Iris pigment epithelial cell (primary cell): Measurements from ENCODE around the gene GALNS.
A peak's percentile ranks its signal among the peaks of the same experiment; 100 is the strongest.
"Not testable (repeated sequence)": the region's sequence is repeated elsewhere in the genome, so short reads cannot be mapped to it uniquely, and the experiment has no call there.

Experiments used
- DNase-seq: peaks from one replicate; pipeline ENCODE4 v3.0.0-alpha.2; 2011; ENCODE audit warnings: low read depth

Gene GALNS

DNA sequence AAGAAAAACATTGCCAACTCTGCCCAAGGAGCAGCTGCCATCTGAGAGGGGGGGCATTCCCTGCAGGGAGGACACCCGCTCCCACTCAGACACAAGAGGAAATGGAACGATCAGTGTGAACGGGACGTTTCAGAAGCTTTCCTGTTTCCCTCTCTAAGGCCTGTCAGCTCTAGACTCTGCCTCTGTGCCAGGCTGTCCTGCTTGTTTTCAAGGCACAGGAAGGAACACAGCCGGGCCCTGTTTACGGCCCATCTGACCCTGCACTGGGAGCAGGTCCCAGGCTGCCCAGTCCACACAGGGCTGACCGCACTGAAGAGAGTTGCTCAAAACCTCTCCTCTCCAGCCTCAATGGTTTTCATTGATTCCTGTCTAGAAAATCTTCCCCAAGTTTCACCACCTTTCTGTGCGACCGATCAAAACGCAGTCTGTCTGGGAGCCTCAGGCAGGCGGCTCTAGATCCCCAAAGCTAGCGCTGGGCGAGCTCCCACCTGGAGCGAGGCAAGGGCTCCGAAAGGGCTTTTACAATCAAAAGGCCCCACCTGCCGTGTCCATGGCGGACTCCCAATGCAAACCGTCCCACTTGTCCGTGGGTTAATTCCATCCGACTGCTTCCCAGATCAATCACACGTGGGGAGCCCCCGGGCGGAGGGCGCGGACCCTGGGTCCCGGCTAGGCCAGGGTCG lies 73.2 kb downstream of the GALNS start:
- peak; percentile 38 for DNase-seq

DNA sequence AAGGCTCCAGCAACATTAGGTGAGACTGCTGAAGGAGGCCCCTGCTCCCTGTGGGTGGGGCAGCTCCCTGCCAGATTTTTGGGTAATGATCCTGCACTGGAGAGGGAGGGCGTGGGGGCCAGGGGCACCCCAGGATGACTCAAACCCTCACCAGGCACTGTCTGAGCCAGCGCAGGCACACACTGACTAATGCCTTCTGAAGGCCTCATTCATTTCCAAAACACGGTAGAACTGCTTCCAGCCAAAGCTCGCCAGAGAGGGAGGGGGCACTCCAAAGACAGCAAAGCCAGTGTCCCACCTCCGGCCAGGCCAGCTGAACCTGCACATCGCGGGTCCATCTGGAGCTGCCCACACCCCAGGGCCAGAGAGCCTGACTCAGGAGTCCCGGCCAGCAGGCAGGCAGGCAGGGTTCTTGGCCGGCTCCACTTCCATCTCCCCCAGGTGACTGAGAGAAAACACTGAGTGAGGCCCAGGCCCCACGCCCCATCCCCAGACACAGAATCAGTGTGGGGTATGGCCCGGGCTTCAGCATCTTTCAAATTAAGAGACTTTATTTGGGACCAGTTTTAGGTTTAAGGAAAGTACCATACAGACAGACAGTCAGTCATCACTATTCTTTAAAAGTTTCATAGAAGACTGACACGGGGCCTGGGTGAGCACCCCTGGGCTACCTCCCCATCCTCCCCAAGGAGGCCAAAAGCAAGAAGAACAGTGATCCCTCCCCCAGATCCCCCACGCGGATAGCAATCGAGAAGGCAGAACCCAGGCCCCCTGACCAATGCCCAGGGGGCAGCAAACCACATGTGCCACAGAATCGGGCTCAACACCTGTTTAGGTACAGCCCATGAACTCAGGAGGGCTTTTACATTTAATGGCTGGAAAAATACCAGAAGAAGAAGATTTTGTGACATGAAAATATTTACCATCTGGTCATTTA lies 74.0 kb downstream of the GALNS start:
- DNase-seq = peak; percentile 77

- DNase-seq = no peak
These were observed 75.3 kb downstream of the GALNS start for GRCh38 chr16:88781140-88782077.

GRCh38 chr16:88780142-88781062 lies 76.3 kb downstream of the GALNS start:
- DNase-seq = no peak

DNA sequence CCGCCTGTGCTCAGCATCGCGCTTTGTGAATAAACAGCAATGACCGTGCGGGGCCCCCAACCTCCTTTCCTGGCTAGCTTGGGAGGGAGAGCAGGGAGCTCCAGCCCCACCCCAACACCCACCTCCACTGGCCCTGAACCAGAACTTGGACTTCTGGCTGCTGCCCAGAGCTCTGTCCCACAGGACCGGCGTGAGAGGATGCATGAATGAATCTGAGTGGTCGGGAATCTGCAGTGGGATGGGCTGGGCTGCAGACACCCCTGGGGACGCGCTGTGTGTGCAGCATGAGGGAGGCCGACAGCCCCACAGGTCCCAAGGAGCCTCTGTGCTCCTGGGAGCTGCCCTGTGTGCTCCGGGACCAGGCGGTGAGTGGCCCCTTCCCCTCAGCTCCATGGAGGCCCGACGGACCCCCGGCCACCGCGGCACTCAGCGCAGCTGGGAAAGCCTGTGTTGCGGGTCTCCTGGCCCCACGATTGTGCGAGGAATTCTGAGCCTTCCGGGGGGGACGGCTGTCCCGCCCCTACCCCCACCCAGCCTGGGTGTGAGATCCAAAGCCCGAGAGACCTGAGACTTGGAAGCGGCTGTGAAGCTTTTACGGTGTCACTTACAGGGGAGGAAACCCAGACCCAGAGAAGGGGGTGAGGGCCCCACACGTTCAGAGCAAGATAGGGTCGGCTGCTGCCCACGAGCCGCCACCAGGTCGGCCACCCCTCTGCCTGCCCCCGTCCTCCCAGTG lies 77.2 kb downstream of the GALNS start:
- DNase-seq = no peak

- DNase-seq = no peak
These were observed 78.1 kb downstream of the GALNS start for GRCh38 chr16:88778541-88779065.

DNA sequence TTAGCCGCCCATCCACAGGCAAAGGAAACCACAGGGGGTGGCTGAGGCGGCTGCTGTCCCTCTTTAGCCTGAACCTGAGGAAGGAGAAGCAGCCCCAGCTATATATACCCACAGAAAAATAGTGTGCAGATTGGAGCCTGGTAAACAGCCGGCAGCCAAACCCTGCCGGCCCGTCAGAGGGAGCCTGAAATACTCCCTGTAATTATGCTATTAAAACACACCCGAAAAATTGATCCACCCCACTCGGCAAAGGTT lies 78.5 kb downstream of the GALNS start:
- DNase-seq = no peak

DNA sequence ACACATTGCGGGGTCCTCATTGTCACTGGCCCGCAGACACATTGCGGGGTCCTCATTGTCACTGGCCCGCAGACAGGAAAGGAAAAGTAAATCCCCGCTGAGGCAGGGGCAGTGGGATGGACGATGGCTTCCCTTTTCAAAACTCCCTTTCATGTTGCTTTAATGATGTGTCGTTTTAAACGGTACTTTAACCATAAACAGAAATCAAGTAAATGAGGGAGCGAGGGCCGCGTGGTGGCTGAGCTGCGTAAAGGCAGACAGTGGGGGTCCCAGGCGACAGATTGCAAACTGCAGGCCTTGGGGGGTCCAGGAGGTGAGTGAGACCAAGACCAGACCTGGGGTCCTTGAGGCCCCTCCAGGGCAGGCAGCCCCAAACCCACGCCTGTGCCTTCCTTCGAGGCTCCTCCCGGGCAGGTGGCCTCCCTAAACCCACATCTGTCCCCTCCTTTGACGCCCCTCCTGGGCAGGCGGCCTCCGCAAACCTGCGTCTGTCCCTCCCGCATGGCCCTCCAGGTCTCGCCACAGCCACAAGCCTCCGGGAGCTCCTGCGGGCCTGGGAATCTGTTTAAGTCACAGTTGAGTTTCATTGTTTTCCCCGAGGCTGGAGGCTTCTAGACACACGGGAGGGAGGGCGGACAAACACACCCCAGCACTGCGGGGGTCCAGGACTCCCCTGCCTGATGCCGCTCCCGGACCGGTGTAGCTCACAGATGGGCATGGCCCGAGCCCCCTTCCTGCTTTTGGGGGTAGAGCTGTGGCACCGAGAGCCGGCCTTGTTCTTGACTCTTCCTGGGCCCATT lies 79.1 kb downstream of the GALNS start:
- no peak for DNase-seq

DNA sequence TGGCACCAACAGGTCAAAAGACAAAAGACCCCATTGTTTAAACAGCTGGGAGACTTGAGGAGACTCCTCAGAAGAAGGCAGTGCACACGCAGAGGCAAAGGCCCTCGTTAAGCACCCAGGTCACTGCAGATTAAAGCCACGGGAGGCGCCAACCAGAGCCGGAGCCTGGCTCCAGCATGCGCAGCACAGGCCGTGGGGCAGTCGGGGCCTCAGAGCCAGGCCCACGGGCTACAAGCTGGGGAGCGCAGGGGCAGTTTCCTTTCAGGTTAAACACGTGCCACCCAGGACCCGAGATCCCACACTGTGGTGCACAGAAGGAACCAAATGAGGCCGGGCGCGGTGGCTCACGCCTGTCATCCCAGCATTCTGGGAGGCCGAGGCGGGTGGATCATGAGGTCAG lies 80.9 kb downstream of the GALNS start:
- DNase-seq = no peak

DNA sequence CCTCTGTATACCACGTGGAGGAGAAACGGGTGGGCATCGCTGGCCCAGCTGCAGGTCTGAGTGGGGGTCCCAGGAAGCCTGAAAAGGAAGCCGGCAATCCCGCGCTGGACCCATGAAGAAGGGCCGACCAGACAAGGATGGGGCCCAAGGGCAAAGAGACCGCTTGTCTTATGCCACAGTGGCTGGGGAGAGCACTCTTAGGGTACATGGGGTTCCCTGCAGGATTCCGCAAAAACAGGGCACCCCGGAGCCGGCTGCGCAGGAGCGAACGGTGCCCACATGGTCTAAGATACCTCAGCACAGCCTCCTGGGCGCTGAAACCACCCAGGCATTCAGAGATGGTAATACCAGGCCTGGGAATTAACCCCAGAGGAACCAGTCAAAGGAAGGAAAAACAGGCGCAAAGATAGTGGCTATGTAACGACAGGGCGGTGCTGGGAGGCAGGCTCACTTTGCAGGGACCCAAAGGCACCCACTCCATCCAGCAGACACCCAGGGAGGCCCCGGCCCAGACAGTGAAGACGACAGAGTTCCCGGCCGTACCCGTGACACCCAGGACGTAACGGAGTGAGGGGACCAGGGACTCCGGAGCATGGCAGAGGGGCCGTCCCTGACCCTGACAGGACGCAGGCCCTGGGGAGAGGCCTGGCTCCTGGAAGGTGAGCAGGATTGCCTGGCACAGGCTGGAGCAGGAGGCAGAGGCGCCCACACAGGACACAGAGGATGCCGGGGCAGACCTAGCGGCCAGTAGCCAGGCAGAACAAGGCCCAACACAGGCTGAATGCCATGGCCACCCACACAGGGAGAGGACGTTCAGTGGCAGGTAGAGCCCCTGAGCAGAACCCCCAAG lies 82.0 kb downstream of the GALNS start:
- no peak for DNase-seq

DNA sequence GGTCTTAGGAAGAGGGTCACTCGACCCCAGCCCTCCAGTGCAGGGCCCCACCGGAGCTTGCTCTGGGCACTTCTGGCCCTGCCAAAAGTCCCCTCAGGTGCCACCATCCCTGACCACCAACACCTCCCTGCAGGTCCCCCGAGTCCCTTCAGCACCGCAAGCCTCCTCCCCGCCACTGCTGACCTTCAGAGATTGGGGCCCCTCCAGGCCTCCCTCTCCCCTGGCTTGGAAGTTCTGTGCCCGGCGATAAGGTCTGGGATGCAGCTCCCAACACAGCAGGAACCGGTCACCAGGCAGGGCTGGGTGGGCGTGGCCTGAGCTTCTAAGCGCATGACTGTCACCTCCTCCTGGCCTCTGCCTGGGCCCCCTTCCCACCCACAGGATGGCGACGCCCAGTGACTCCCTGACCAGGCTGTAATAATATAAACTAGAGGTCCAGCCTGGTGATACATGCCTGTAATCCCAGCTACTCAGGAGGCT lies 82.9 kb downstream of the GALNS start:
- DNase-seq = peak; percentile 33

DNA sequence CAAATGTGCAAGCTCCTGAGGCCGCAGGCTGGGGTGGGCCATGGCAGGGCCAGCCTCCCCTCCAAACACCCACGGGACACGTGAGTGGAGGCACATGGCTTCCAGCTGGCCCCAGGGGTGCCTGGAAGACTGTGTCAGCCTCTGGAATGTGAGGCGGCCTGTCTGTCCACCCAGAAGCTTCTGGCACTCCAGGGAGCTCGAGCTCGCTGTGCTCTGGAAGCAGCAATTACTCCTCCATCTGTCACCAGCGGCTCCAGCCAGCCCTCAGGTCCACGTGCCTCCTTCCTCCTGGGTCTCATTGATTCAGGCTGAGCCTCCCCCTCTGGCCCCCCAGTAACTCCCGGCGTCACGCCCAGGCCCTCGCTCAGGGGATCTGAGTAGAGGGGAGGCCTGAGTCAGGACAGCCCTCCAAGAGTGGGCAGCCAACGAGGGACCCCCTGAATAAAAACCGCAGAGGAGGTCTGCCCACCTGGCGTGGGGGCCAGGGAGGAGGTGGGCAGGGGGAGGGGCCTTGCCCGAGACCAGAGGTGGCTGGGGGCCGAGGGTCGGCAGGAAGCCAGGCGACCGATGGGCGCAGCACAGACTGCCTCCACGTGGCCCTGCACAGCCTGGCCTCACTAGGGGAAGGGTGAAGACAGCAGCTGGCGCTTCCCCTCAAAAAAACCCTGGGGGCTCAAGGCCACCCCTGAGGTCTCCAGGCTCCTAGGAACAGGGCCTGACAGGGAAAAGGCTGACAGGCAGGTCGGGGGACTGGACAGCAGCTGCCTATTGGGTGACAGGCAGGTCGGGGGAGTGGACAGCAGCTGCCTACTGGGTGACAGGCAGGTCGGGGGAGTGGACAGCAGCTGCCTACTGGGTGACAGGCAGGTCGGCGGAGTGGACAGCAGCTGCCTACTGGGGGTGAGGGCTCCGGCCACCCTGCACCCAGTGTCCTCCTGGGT lies 83.6 kb downstream of the GALNS start:
- peak; percentile 88 for DNase-seq

DNA sequence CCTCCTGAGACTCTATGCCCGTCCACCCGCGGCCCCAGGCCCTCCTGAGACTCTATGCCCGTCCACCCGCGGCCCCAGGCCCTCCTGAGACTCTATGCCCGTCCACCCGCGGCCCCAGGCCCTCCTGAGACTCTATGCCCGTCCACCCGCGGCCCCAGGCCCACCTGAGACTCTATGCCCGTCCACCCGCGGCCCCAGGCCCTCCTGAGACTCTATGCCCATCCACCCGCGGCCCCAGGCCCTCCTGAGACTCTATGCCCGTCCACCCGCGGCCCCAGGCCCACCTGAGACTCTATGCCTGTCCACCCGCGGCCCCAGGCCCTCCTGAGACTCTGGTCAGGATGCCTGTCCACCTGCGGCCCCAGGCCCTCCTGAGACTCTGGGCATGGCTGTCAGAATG lies 85.0 kb downstream of the GALNS start:
- not testable (repeated sequence) for DNase-seq

GRCh38 chr16:88771294-88771772 lies 85.4 kb downstream of the GALNS start:
- DNase-seq = no peak

- DNase-seq = peak; percentile 91
These were observed 86.1 kb downstream of the GALNS start for GRCh38 chr16:88770461-88771293.
